Measurements from ENCODE around the gene MPIG6B. TPM values are rescaled to one million over a fixed set of nuclear protein-coding genes. Genes with fewer than 3 reads are reported as not detected.

Gene MPIG6B, protein sequence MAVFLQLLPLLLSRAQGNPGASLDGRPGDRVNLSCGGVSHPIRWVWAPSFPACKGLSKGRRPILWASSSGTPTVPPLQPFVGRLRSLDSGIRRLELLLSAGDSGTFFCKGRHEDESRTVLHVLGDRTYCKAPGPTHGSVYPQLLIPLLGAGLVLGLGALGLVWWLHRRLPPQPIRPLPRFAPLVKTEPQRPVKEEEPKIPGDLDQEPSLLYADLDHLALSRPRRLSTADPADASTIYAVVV
- total RNA-seq: not detected in 2 replicates

DNA sequence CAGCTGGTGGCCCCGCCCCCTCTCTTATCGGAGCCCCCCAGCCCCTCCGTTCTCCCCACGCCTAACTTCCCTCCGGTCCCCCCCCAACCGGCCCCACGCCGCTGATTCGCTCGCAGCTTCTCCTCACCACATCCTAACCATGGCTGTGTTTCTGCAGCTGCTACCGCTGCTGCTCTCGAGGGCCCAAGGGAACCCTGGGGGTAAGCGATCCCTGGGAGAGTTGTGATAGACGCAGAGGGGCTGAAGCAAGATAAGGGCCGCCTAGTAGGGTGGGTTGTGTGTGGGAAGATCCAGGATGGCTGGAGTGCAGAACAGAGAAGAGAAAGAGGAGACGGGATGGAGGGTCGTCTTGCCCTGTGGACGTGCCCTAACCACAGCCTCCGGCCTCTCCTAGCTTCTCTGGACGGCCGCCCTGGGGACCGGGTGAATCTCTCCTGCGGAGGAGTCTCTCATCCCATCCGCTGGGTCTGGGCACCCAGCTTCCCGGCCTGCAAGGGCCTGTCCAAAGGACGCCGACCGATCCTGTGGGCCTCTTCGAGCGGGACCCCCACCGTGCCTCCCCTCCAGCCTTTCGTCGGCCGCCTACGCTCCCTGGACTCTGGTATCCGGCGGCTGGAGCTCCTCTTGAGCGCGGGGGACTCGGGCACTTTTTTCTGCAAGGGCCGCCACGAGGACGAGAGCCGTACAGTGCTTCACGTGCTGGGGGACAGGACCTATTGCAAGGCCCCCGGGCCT is at the start of gene MPIG6B:
TSS of gene MPIG6B (plus strand) at position 129 of the 735 bp plus-strand sequence. CDS start at position 140, 11 bp downstream.

DNA sequence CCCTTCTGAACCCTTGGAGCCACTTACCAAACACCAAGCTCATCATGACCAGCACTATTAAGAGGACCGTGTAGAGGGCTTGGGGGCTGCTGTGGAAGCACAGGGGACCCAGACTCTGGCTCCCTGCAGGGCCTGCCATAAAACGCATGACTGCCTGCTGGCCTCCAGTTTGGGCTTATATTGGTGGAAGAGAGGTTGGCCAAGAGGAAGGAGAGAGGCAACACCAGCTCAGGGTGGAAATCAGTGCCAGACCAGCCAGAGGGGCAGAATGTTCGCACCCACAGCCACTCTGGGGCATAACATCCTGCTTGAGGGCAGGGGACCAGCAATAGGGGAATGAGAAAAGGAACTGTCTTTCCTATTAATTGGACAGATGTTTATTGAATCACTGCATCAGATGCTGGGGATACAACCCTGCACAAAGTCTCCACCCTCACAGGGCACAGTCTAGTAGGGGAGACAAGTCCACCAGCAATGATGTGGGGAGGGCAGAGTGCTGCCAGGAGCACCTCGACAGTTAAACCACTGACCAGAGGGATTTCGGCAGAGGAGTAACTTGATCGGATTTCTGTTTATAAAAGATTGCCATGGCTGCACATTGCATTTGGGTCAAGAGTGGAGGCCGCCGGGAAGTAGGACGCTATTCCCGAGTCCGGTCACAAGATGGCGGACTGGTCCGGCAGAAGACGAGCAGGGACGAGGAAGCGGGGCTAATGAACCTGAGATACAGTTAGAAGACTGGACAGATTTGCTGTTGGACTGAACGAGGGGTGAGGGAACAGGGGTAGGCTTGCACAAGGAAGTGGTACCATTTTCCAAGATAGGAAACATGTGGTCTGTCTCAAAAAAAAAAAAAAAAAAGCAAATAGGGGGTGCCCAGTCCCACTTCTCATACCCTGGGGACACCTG is 42.7 kb upstream of the MPIG6B start, which contains the start of gene LY6G5C:
TSS of gene LY6G5C (minus strand) at position 842 of the 909 bp plus-strand sequence. CDS start at position 148, 694 bp downstream.

DNA sequence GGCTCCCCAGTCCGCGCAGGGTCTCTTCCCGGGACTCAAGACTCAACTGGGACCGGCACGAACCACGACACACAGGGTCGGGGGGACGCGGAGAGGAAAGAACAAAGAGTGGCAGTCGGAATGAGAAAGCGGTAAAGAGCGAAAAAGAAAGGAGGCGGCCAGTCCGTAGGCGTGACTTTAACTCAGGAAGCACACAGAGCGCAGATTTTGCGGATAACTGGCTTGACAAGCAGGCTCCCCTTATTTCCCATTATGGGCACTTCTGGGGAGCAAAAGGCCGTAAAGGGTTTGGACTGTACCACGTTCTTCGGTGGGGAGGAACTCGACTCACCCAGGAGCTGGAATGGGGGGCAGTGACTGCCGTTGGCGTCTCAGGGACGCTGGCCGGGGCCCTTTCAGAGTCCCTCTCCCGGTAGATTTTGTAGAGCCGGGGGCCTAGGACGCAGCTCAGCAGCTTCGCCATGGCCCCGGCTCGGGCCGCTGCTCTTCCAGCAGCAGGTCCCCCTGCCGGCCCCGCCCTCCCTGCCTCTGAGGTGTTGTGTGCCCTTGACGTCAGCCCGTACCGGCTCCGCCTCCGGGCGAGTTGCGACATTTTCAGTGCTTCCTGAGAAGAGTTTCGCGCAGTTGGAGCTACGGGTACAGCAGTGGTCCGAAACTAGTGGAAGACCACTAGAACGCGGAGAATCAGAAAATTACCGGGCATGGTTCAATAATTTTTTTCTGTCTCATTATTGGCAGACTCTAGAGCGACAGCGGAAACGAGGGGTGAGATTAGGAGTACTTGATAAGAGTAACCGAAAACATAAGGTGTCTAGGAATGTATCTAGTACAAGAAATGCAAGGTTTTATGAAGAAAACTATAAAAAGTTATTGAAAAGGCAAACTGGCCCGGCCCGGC is 20.1 kb upstream of the MPIG6B start, which contains the start of gene ABHD16A:
TSS of gene ABHD16A (minus strand) at position 506 of the 898 bp plus-strand sequence. CDS start at position 463, 43 bp downstream.

DNA sequence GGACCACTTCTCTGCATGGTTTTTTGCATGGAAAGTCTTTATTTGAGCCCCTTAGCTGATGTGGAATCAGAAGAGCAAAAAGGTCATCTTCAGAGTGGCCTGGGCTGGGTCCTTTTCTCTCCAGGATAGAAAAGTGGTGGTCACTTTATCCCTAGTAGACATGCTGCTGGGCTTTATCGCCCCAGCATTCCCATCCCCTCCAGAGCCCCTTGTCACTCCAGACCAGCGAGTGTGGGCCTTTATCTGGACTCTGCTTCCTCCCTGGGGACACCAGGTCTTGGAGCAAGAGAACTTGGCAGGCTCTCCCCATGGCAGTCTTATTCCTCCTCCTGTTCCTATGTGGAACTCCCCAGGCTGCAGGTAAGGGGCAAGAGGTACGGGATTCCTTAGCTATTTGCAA is 16.6 kb upstream of the MPIG6B start, which contains the start of gene LY6G6F:
TSS of gene LY6G6F (plus strand) at position 268 of the 400 bp plus-strand sequence. CDS start at position 309, 41 bp downstream.

DNA sequence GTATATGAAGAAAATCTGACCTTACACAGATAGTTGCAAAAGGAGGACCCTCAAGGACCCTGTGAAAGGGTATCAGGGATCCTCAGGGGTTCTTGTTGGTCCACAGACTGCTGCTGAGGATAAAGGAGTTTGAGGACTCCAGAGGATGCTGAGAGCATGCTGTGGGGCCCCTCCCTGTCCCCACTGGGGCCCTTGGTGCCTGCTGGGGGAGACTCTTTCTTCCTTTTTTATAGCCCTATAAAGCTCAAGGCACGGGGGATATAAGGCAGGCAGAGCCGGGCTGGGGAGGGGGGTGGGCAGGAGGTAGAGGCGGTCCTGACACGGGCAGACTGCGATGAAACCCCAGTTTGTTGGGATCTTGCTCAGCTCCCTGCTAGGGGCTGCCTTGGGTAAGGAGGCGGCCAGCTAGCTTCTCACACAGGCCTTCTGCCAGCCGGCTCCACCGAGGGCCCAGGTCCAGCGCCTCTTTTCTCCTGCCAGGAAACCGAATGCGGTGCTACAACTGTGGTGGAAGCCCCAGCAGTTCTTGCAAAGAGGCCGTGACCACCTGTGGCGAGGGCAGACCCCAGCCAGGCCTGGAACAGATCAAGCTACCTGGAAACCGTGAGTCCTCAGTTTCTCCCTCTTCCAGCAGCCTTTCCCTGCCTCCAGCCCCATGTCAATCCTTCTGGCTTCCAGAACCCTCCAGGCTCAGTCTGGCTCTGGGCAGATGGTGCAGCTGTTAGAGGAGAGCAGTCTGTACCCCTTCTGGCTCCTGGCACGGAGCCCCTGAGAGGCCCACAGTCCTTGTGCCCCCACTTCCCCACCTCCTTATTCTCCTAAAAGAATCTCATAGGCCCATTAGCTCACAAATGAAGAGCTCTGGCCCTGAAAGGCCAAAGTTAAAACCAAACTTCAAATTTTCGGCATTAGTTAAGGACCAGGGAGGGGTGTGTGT is 7.9 kb upstream of the MPIG6B start, which contains the start of gene LY6G6D:
TSS of gene LY6G6D (plus strand) at position 327 of the 937 bp plus-strand sequence. CDS start at position 335, 8 bp downstream.

DNA sequence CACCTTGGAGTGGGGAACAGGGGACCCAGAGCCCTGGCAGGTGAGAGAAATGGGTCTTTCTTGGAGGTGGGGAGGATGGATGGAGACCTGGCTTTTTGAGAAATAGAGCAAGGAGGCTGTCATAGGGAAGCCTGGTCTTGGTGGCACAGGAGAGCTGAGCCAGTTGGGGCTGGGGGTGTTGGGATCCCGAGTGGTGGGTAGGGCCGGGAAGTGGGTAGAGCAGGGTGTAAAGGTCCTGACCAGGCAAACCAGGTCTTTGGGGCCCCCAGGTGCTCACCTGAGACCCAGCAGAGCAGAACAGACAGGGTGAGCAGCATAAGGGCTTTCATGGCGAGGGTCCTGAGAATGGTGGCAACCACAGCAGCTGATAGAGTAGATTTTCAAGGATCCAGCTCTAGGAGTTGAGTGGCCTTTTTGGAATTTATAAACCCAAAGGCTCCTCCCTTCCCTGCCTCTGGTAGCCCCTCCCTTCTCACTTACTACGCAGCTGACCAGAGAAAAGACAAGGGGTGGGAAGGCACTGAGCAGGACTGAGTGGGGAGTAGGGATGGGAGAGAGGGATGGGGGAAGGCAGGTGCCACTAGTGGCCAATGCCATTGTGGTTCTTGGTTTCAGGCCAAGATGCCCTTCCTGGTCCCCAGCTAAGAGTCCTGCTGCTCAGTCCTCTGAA is 1.7 kb upstream of the MPIG6B start, which contains the start of gene LY6G6C:
TSS of gene LY6G6C (minus strand) at position 396 of the 670 bp plus-strand sequence. CDS start at position 329, 67 bp downstream.

DNA sequence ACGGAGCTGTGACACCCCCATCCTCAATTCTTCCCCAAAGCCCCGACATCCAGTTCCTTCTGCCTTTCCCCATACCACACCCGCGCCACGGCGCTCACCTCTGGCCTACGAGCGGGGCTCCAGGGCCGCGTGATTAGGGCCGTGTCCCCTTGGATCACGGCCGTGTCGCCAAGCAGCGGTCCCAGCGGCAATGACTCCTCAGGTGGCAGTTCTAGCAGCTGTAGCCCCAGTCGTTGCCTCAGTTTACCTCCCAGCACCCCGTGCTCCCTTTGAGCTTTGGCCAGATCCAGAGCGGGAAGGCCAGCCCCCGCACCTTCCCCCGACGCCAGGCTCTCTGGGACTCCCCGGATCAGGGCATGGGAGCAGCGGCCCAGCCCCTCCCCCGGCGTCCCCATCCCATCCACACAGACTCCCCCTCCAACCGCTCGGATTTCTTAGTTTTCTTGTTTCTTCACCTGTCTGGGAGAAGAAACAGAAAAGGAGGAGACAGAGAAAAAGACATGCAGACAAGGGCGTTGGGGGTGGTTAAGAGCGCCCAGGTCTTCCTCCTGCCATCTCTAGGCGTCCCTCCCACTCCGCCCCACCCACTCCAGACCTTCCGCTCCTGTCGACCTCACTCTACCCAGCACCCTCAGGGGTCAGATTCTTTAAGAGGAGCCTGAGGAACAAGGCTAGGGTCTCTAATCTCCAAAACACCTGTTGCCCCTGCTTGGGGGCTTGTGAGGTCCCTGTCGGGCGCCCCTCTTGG is 5.8 kb downstream of the MPIG6B start, which contains the start of gene DDAH2:
TSS of gene DDAH2 (minus strand) at position 533 of the 748 bp plus-strand sequence. CDS start at position 395, 138 bp downstream.

DNA sequence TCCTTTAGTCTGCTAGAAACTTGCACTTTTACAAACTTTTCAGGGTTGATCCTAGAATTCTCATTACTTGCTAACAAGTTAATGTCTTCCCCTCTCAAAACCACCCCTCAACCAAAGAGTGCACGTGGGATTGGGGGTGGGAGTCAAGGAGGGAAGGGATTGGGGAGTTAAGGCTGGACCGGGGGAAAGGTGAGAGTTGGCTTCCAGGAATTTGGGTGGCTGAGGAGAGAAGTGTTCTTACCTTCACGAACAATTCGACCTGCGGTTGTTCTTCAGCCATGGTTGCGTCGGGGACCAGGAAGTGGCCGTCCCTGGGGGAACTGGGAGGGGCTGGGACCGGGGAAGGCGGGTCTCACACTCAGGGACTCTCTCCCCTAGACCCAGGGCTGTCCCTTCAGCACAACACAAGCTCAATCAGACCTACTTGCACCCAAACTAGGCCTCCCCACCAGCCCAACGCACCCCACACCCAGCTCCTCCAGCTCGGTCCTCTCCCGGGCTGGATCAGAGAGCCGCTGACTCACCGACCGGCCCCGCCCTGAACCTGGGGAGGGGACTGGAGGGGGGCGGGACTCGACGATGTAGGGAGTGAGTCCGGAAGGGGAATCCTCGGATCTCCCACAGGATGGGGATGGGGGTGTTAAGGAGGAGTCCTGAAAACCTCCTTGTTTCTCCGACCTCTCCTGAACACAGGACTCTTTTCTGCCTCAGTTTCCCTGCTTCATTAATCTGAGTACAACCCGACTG is 13.0 kb downstream of the MPIG6B start, which contains the start of gene CLIC1:
TSS of gene CLIC1 (minus strand) at position 510 of the 747 bp plus-strand sequence. CDS start at position 280, 230 bp downstream.

DNA sequence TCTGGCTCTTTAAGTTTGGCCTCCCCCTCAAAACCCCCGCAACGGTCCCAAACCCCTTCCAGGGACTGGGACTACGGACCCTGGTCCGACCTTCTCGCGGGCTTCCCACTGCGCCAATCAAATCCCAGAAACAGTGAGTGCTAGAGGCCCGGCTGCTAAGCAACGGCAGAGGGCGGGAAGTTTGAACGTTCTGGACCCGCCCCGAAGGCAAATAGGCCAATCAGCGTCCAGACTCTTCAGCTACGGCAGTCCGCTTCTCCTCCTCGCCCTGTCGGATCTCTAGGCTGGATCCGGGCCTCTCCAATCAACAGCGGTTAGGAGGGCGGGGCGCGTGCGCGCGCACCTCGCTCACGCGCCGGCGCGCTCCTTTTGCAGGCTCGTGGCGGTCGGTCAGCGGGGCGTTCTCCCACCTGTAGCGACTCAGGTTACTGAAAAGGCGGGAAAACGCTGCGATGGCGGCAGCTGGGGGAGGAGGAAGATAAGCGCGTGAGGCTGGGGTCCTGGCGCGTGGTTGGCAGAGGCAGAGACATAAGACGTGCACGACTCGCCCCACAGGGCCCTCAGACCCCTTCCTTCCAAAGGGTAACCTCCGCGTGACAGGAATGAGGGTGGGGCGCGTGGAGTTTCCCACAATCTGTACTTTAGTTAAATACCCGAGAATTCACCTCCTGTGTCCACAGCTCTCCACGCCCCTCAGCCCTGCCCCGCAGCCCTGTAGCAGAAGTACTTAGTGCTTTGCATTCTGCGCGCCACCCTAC is 16.6 kb downstream of the MPIG6B start, which contains the start of gene MSH5:
TSS of gene MSH5 (plus strand) at position 367 of the 758 bp plus-strand sequence. CDS start 462 bp downstream, outside the sequence.

DNA sequence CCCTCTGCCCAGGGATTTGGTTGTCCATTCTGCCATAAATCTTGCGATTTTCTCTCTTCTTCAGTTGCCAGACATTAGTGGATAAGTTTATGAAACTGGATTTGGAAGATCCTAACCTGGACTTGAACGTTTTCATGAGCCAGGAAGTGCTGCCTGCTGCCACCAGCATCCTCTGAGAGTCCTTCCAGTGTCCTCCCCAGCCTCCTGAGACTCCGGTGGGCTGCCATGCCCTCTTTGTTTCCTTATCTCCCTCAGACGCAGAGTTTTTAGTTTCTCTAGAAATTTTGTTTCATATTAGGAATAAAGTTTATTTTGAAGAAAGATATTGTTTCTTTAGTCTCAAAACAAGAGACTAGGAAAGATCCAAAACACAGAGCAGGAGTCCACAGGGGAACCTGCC is 39.2 kb downstream of the MPIG6B start, which contains the start of gene SAPCD1:
TSS of gene SAPCD1 (plus strand) at position 301 of the 400 bp plus-strand sequence. CDS start 399 bp downstream, outside the sequence.

Small RNA genes lying within 50 kb of the gene (small RNA-seq; reads per million reads assigned to genes)
- gene LY6G6D (not detected), gene MIR4646 (not detected), gene MSH5-SAPCD1 (not detected), gene RNU6-850P (not detected), gene SAPCD1 (not detected)

Other genes starting within 250 kb of the MPIG6B start
- 6.5 and 8.6 TPM in 2 replicates for gene MICB, start 225.2 kb upstream of the MPIG6B start, total RNA-seq
- not detected in 2 replicates for gene MCCD1, start 194.4 kb upstream of the MPIG6B start, total RNA-seq
- 262 and 345 TPM in 2 replicates for gene DDX39B, start 181.4 kb upstream of the MPIG6B start, total RNA-seq
- gene ATP6V1G2, start 176.8 kb upstream of the MPIG6B start, total RNA-seq: 3.4 and 3.5 TPM in 2 replicates
- 22.9 and 26.5 TPM in 2 replicates for gene NFKBIL1, start 175.8 kb upstream of the MPIG6B start, total RNA-seq
- not detected in 2 replicates for gene LTA, start 151.1 kb upstream of the MPIG6B start, total RNA-seq
- not detected in 2 replicates for gene TNF, start 147.8 kb upstream of the MPIG6B start, total RNA-seq
- gene LTB, start 140.9 kb upstream of the MPIG6B start, total RNA-seq: not detected in 2 replicates
- gene LST1, start 137.1 kb upstream of the MPIG6B start, total RNA-seq: not detected in 2 replicates
- gene NCR3, start 130.4 kb upstream of the MPIG6B start, total RNA-seq: not detected in 2 replicates
- gene AIF1, start 108.1 kb upstream of the MPIG6B start, total RNA-seq: not detected in 2 replicates
- gene PRRC2A, start 102.7 kb upstream of the MPIG6B start, total RNA-seq: 49.4 and 57.4 TPM in 2 replicates
- gene BAG6, start 70.7 kb upstream of the MPIG6B start, total RNA-seq: 127 and 138 TPM in 2 replicates
- 2.0 and 2.2 TPM in 2 replicates for gene APOM, start 67.5 kb upstream of the MPIG6B start, total RNA-seq
- gene C6orf47, start 62.6 kb upstream of the MPIG6B start, total RNA-seq: 15.2 and 19.5 TPM in 2 replicates
- 17.0 and 17.1 TPM in 2 replicates for gene GPANK1, start 58.4 kb upstream of the MPIG6B start, total RNA-seq
- gene CSNK2B, start 57.3 kb upstream of the MPIG6B start, total RNA-seq: 118 and 149 TPM in 2 replicates
- 4.2 and 4.8 TPM in 2 replicates for gene LY6G5B, start 53.4 kb upstream of the MPIG6B start, total RNA-seq
- gene LY6G5C, start 42.3 kb upstream of the MPIG6B start, total RNA-seq: 0.26 and 0.65 TPM in 2 replicates
- gene ABHD16A, start 20.0 kb upstream of the MPIG6B start, total RNA-seq: 29.9 and 35.3 TPM in 2 replicates
- gene LY6G6F, start 16.5 kb upstream of the MPIG6B start, total RNA-seq: not detected in 2 replicates
- gene LY6G6D, start 8.0 kb upstream of the MPIG6B start, total RNA-seq: not detected in 2 replicates
- not detected in 2 replicates for gene LY6G6C, start 1.6 kb upstream of the MPIG6B start, total RNA-seq
- gene DDAH2, start 5.9 kb downstream of the MPIG6B start, total RNA-seq: 76.2 and 84.3 TPM in 2 replicates
- 597 and 600 TPM in 2 replicates for gene CLIC1, start 13.2 kb downstream of the MPIG6B start, total RNA-seq
- 10.7 and 12.3 TPM in 2 replicates for gene MSH5, start 16.6 kb downstream of the MPIG6B start, total RNA-seq
- gene SAPCD1, start 39.3 kb downstream of the MPIG6B start, total RNA-seq: 0.54 and 1.4 TPM in 2 replicates
- 1.0 and 1.9 TPM in 2 replicates for gene VWA7, start 54.0 kb downstream of the MPIG6B start, total RNA-seq
- gene VARS1, start 72.4 kb downstream of the MPIG6B start, total RNA-seq: 38.3 and 45.2 TPM in 2 replicates
- gene LSM2, start 83.6 kb downstream of the MPIG6B start, total RNA-seq: 28.3 and 32.4 TPM in 2 replicates
- 1.0 and 1.4 TPM in 2 replicates for gene HSPA1L, start 91.9 kb downstream of the MPIG6B start, total RNA-seq
- 91.1 and 137 TPM in 2 replicates for gene HSPA1A, start 92.2 kb downstream of the MPIG6B start, total RNA-seq
- gene HSPA1B, start 104.4 kb downstream of the MPIG6B start, total RNA-seq: 123 and 152 TPM in 2 replicates
- 48.6 and 57.6 TPM in 2 replicates for gene NEU1, start 139.4 kb downstream of the MPIG6B start, total RNA-seq
- gene SLC44A4, start 155.6 kb downstream of the MPIG6B start, total RNA-seq: 0.22 TPM in 1 of 2 replicates, not detected in the other
- gene EHMT2, start 174.3 kb downstream of the MPIG6B start, total RNA-seq: 41.4 and 51.4 TPM in 2 replicates
- gene ZBTB12, start 178.7 kb downstream of the MPIG6B start, total RNA-seq: 1.3 and 1.9 TPM in 2 replicates
- 19.1 and 22.0 TPM in 2 replicates for gene C2, start 204.3 kb downstream of the MPIG6B start, total RNA-seq
- 26.9 and 34.6 TPM in 2 replicates for gene CFB, start 222.7 kb downstream of the MPIG6B start, total RNA-seq
- 97.0 and 105 TPM in 2 replicates for gene NELFE, start 235.6 kb downstream of the MPIG6B start, total RNA-seq
- 35.3 and 40.4 TPM in 2 replicates for gene SKIC2, start 235.8 kb downstream of the MPIG6B start, total RNA-seq
- gene DXO, start 248.8 kb downstream of the MPIG6B start, total RNA-seq: 11.6 and 13.0 TPM in 2 replicates